Astrocyte (in vitro differentiated cells and primary cell): ENCODE results near the gene TENM4.

Experiments
- EZH2 ChIP-seq: IDR thresholded peaks from 2 replicates; pipeline ENCODE4 v1.6.1; 2012; ENCODE audit warnings: mild to moderate bottlenecking, low read length, inconsistent platforms; ENCODE audit not compliant: insufficient read depth
- TF ChIP-seq, protein P1 (sequence below): IDR thresholded peaks from 2 replicates; pipeline ENCODE4 v1.5.1; 2011; ENCODE audit warnings: low read depth, mild to moderate bottlenecking, inconsistent platforms, low read length, moderate library complexity; ENCODE audit not compliant: insufficient read depth

DNA sequence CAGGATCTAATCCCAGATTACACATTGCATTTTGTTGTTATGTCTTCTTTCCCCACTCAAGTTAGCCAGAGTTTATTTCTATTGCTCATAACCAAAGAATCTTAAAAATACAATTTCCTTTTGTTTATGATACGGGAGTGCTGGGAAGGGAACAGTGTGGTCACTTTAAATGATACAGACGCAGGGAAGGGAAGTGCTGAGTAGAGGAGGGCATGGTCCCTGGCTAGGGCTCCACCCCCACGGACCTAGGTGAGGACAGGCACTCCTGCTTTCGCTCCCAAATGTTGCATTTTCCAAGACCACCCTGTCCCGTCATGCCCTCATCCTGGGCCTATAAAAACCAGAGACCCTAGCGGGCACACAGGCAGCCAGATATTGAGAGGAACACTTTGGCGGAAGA, 835.5 kb downstream of the TENM4 start:
- TF ChIP-seq EZH2: no peak
- TF ChIP-seq, protein P1, sequence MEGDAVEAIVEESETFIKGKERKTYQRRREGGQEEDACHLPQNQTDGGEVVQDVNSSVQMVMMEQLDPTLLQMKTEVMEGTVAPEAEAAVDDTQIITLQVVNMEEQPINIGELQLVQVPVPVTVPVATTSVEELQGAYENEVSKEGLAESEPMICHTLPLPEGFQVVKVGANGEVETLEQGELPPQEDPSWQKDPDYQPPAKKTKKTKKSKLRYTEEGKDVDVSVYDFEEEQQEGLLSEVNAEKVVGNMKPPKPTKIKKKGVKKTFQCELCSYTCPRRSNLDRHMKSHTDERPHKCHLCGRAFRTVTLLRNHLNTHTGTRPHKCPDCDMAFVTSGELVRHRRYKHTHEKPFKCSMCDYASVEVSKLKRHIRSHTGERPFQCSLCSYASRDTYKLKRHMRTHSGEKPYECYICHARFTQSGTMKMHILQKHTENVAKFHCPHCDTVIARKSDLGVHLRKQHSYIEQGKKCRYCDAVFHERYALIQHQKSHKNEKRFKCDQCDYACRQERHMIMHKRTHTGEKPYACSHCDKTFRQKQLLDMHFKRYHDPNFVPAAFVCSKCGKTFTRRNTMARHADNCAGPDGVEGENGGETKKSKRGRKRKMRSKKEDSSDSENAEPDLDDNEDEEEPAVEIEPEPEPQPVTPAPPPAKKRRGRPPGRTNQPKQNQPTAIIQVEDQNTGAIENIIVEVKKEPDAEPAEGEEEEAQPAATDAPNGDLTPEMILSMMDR: no peak
